ENCODE measurements around the gene CTAG1B.
"Not testable (repeated sequence)": the region's sequence is repeated elsewhere in the genome, so short reads cannot be mapped to it uniquely, and the experiment has no call there.

CTAG1B gene

GRCh38 chrX:154582994-154583393, 36.1 kb downstream of the CTAG1B start:
- not testable (repeated sequence) for DNase-seq (ENCODE audit: low read depth)

GRCh38 chrX:154575076-154575475, 44.0 kb downstream of the CTAG1B start:
- not testable (repeated sequence) for DNase-seq (ENCODE audit: low read depth)

- not testable (repeated sequence) for DNase-seq (ENCODE audit: low read depth)
These were observed 46.0 kb downstream of the CTAG1B start for GRCh38 chrX:154573061-154573460.

- not testable (repeated sequence) for DNase-seq (ENCODE audit: low read depth)
These were observed 48.7 kb downstream of the CTAG1B start for GRCh38 chrX:154570361-154570760.

All from T-helper 22 cell (primary cell).